Tibial nerve (tissue), 4 donors: ENCODE results near the gene OPCML.

Experiments
- EP300 ChIP-seq, 2 donors: sonication (generic); formaldehyde crosslinking; IDR thresholded peaks; one replicate each; pipeline ENCODE4 v1.6.1; 2017; ENCODE audit warnings: antibody characterized with exemption in 2 of 2, mild to moderate bottlenecking in 1 of 2
- POLR2A ChIP-seq, 2 donors: fragments of 450-650 bp; IDR thresholded peaks; one replicate each; pipeline ENCODE4 v1.6.1; 2017; ENCODE audit warnings: antibody characterized with exemption in 2 of 2, mild to moderate bottlenecking in 2 of 2, moderate library complexity in 2 of 2
- TF ChIP-seq, protein P1 (sequence below), 5 experiments: fragments of 200-600 bp in 3 of 5; fragments of 450-650 bp in 2 of 5; sonication (generic) in 3 of 5; IDR thresholded peaks; one replicate each; pipeline ENCODE4 v1.5.1; 2016 to 2019; ENCODE audit warnings: antibody characterized with exemption in 5 of 5, mild to moderate bottlenecking in 3 of 5, moderate library complexity in 2 of 5

DNA sequence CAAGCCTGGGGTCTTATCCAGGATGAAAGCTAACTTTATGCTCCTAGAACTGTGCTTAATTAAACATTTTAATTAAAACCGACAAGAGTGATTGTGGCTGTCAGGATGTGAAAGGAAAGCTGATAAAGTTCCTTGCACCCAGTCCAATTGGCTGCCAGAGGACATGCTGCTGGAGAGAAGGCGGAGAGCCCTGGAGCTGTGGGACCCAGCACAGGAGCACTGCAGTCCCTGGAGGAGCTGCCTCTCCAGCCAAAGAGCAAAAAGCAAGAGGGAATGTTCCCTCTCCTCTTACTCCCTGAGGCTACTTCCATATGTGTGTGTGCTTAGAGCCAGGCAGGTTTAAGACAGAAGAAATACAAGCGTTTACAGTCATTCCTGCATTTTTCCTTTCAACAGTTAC lies 118.6 kb downstream of the OPCML start:
- TF ChIP-seq, protein P1, sequence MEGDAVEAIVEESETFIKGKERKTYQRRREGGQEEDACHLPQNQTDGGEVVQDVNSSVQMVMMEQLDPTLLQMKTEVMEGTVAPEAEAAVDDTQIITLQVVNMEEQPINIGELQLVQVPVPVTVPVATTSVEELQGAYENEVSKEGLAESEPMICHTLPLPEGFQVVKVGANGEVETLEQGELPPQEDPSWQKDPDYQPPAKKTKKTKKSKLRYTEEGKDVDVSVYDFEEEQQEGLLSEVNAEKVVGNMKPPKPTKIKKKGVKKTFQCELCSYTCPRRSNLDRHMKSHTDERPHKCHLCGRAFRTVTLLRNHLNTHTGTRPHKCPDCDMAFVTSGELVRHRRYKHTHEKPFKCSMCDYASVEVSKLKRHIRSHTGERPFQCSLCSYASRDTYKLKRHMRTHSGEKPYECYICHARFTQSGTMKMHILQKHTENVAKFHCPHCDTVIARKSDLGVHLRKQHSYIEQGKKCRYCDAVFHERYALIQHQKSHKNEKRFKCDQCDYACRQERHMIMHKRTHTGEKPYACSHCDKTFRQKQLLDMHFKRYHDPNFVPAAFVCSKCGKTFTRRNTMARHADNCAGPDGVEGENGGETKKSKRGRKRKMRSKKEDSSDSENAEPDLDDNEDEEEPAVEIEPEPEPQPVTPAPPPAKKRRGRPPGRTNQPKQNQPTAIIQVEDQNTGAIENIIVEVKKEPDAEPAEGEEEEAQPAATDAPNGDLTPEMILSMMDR (IDR thresholded peaks at IDR 0.05): no peak
- TF ChIP-seq POLR2A (IDR thresholded peaks at IDR 0.05) (no peak), EP300 (IDR thresholded peaks at IDR 0.05) (no peak)
